DMS79 (cell line): ENCODE data around the gene GDPD5.

Source experiments
- DNase-seq: peaks from one replicate; lab custom pipeline; 2025; lab: John Stamatoyannopoulos, UW

The GDPD5 gene

GRCh38 chr11:75557666-75558494 lies 32.1 kb upstream of the GDPD5 start:
- DNase-seq = no peak

- no peak for DNase-seq
Observed at GRCh38 chr11:75556275-75556674, 30.5 kb upstream of the GDPD5 start.

GRCh38 chr11:75555079-75555811 lies 29.5 kb upstream of the GDPD5 start:
- DNase-seq = no peak

- DNase-seq = peak; percentile 64
Observed at GRCh38 chr11:75554258-75555022, 28.7 kb upstream of the GDPD5 start.

- no peak for DNase-seq
Observed at GRCh38 chr11:75553889-75554257, 28.1 kb upstream of the GDPD5 start.

GRCh38 chr11:75553182-75553581 lies 27.4 kb upstream of the GDPD5 start:
- DNase-seq = no peak

GRCh38 chr11:75549370-75549958 lies 23.7 kb upstream of the GDPD5 start:
- no peak for DNase-seq

- no peak for DNase-seq
Observed at GRCh38 chr11:75548595-75549272, 23.0 kb upstream of the GDPD5 start.

- peak; percentile 52 for DNase-seq
Observed at GRCh38 chr11:75547617-75548058, 21.9 kb upstream of the GDPD5 start.

GRCh38 chr11:75547177-75547576 lies 21.4 kb upstream of the GDPD5 start:
- no peak for DNase-seq

GRCh38 chr11:75543806-75544205 lies 18.1 kb upstream of the GDPD5 start:
- DNase-seq = no peak

- DNase-seq = no peak
Observed at GRCh38 chr11:75542088-75542438, 16.3 kb upstream of the GDPD5 start.

- DNase-seq = no peak
Observed at GRCh38 chr11:75541193-75542087, 15.7 kb upstream of the GDPD5 start.

GRCh38 chr11:75539459-75540334 lies 14.0 kb upstream of the GDPD5 start:
- no peak for DNase-seq

GRCh38 chr11:75538150-75538942 lies 12.6 kb upstream of the GDPD5 start:
- no peak for DNase-seq

- DNase-seq = no peak
Observed at GRCh38 chr11:75537740-75538139, 12.0 kb upstream of the GDPD5 start.

GRCh38 chr11:75536786-75537641 lies 11.3 kb upstream of the GDPD5 start:
- no peak for DNase-seq

GRCh38 chr11:75535071-75535470 lies 9.3 kb upstream of the GDPD5 start:
- no peak for DNase-seq
